SK-N-SH treated with all-trans-retinoic acid at 6 μM for 48 hours (cell line): ENCODE data around the gene C8G.
A peak's percentile ranks its signal among the peaks of the same experiment; 100 is the strongest.

Source experiments
- ATAC-seq: fragments of 200-7000 bp; cut with Tn5 transposase; 3 replicates; pipeline ENCODE4 v1.9.1; 2020; ENCODE audit warnings: mild to moderate bottlenecking, moderate library complexity
- ARNTL ChIP-seq: fragments of 450-650 bp; formaldehyde crosslinking; IDR thresholded peaks from 2 replicates; pipeline ENCODE4 v1.5.0; 2020; ENCODE audit warnings: low read depth, mild to moderate bottlenecking, moderate library complexity, borderline replicate concordance
- BACH2 ChIP-seq: fragments of 250-450 bp; sonication (Bioruptor Pico); IDR thresholded peaks from 2 replicates; pipeline ENCODE4 v1.9.0; 2021; ENCODE audit warnings: mild to moderate bottlenecking, borderline replicate concordance
- CSDC2 ChIP-seq: fragments of 250-450 bp; sonication (Bioruptor Pico); IDR thresholded peaks from 2 replicates; pipeline ENCODE4 v1.5.0; 2020; ENCODE audit warnings: mild to moderate bottlenecking, moderate library complexity
- ISL1 ChIP-seq: fragments of 250-450 bp; sonication (Bioruptor Pico); IDR thresholded peaks from 2 replicates; pipeline ENCODE4 v2.1.2; 2022; ENCODE audit warnings: mild to moderate bottlenecking, moderate library complexity
- RARB ChIP-seq: fragments of 250-450 bp; sonication (Bioruptor Pico); IDR thresholded peaks from 2 replicates; pipeline ENCODE4 v1.8.0; 2021; ENCODE audit warnings: mild to moderate bottlenecking, moderate library complexity
- SNAI2 ChIP-seq: fragments of 250-450 bp; sonication (Bioruptor Pico); IDR thresholded peaks from 2 replicates; pipeline ENCODE4 v1.5.0; 2020; ENCODE audit warnings: mild to moderate bottlenecking, moderate library complexity
- TCF4 ChIP-seq: fragments of 250-450 bp; sonication (Bioruptor Pico); IDR thresholded peaks from 2 replicates; pipeline ENCODE4 v1.8.0; 2021; ENCODE audit warnings: mild to moderate bottlenecking, moderate library complexity, borderline replicate concordance
- TOX ChIP-seq: fragments of 250-450 bp; sonication (Bioruptor Pico); IDR thresholded peaks from 2 replicates; pipeline ENCODE4 v1.8.0; 2021; ENCODE audit warnings: mild to moderate bottlenecking, moderate library complexity, borderline replicate concordance
- ZC3H10 ChIP-seq: fragments of 250-450 bp; sonication (Bioruptor Pico); IDR thresholded peaks from 2 replicates; pipeline ENCODE4 v1.5.1; 2021; ENCODE audit warnings: mild to moderate bottlenecking, moderate library complexity
- ZFP3 ChIP-seq: fragments of 250-450 bp; sonication (Bioruptor Pico); IDR thresholded peaks from 2 replicates; pipeline ENCODE4 v1.5.0; 2020; ENCODE audit warnings: mild to moderate bottlenecking, moderate library complexity
- ZFP30 ChIP-seq: fragments of 450-650 bp; formaldehyde crosslinking; IDR thresholded peaks from 2 replicates; pipeline ENCODE4 v1.5.0; 2022; ENCODE audit warnings: mild to moderate bottlenecking, moderate library complexity
- ZNF565 ChIP-seq: fragments of 450-650 bp; formaldehyde crosslinking; conservative IDR thresholded peaks from 2 replicates; pipeline ENCODE4 v1.5.0; 2020; ENCODE audit warnings: low read depth, mild to moderate bottlenecking, moderate library complexity
- ZNF70 ChIP-seq: fragments of 450-650 bp; formaldehyde crosslinking; IDR thresholded peaks from 2 replicates; pipeline ENCODE4 v1.5.0; 2020; ENCODE audit warnings: mild to moderate bottlenecking, moderate library complexity
- ZNF8 ChIP-seq: fragments of 450-650 bp; formaldehyde crosslinking; IDR thresholded peaks from 2 replicates; pipeline ENCODE4 v1.5.0; 2020; ENCODE audit warnings: mild to moderate bottlenecking, moderate library complexity
- TF ChIP-seq, protein P1 (sequence below): fragments of 250-450 bp; sonication (Bioruptor Pico); IDR thresholded peaks from 2 replicates; pipeline ENCODE4 v1.5.1; 2020; ENCODE audit warnings: low read depth, mild to moderate bottlenecking, moderate library complexity
- TF ChIP-seq, protein P2 (sequence below): fragments of 250-450 bp; sonication (Bioruptor Pico); IDR thresholded peaks from 2 replicates; pipeline ENCODE4 v1.5.1; 2021; ENCODE audit warnings: mild to moderate bottlenecking, moderate library complexity
- TF ChIP-seq, protein P3 (sequence below): fragments of 250-450 bp; sonication (Bioruptor Pico); IDR thresholded peaks from 2 replicates; pipeline ENCODE4 v1.8.0; 2021; ENCODE audit warnings: low read depth, mild to moderate bottlenecking, moderate library complexity, borderline replicate concordance
- TF ChIP-seq, protein P4 (sequence below): fragments of 250-450 bp; sonication (Bioruptor Pico); IDR thresholded peaks from 2 replicates; pipeline ENCODE4 v1.5.0; 2020; ENCODE audit warnings: mild to moderate bottlenecking, moderate library complexity

C8G gene

DNA sequence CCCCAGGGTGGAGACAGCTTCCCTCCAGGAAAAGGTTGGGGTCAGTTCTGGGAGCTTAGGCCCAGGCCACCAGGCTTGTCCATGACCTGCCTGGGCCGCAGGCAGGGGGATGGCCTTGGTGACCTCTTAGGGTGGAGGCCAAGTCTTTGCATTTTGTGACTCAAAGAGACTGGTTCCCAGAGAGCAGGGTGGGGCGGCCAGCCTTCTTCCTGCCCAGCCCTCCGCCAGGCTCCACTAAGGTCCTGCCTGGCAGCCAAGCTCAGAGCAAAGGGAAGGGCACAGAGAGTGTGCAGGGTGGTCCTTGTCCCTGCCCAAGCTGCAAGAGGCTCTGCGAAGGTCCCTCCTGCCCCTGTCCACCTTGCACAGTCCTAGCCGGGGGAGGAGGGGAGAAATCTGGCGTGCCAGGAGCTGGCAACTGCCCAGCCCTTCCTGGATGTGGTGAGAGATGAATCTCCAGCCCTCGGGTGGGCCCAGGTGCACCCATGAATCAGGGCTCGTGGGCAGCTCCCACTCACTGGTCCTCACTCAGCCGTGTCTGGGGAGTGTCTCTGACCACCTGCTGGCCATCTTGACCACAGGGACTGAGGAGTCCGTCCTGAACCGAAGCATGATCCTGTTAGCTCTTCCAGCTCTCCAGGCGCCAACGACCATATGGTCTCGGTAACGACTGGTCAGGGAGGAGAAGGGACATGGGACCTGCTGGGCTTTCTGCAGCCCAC, 29.9 kb downstream of the C8G start (continued):
- TF ChIP-seq, protein P1, sequence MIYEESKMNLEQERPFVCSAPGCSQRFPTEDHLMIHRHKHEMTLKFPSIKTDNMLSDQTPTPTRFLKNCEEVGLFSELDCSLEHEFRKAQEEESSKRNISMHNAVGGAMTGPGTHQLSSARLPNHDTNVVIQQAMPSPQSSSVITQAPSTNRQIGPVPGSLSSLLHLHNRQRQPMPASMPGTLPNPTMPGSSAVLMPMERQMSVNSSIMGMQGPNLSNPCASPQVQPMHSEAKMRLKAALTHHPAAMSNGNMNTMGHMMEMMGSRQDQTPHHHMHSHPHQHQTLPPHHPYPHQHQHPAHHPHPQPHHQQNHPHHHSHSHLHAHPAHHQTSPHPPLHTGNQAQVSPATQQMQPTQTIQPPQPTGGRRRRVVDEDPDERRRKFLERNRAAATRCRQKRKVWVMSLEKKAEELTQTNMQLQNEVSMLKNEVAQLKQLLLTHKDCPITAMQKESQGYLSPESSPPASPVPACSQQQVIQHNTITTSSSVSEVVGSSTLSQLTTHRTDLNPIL (CRISPR knock-in tag), result no peak
- TF ChIP-seq SNAI2 (no peak), BACH2 (no peak)

DNA sequence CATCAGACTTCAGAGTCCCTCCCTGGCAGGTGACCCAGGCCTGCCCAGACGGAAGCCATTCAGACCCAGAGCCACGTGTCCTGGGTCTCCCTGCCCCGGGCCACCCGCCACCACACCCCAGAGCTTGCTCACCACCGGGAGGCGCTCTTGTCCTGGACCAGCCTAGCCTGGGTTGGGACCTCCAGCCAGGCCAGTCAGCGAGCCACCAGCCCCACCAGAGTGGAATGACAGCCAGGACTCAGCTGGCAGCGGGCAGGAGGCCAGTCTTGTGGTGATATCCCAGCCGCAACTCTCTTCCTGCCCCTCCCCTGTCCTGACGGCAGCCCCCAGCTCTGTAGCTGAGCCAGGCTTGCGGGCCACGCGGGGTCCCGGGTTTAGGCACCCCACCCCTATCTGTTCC, 30.6 kb downstream of the C8G start:
- ATAC-seq, result no peak
- TF ChIP-seq ZNF565 (CRISPR knock-in tag) (no peak), BACH2 (no peak), TCF4 (CRISPR knock-in tag) (no peak), ZNF8 (no peak), ZNF70 (CRISPR knock-in tag) (no peak), CSDC2 (CRISPR knock-in tag) (no peak)
- TF ChIP-seq, protein P2, sequence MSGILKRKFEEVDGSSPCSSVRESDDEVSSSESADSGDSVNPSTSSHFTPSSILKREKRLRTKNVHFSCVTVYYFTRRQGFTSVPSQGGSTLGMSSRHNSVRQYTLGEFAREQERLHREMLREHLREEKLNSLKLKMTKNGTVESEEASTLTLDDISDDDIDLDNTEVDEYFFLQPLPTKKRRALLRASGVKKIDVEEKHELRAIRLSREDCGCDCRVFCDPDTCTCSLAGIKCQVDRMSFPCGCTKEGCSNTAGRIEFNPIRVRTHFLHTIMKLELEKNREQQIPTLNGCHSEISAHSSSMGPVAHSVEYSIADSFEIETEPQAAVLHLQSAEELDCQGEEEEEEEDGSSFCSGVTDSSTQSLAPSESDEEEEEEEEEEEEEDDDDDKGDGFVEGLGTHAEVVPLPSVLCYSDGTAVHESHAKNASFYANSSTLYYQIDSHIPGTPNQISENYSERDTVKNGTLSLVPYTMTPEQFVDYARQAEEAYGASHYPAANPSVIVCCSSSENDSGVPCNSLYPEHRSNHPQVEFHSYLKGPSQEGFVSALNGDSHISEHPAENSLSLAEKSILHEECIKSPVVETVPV (CRISPR knock-in tag), result no peak

DNA sequence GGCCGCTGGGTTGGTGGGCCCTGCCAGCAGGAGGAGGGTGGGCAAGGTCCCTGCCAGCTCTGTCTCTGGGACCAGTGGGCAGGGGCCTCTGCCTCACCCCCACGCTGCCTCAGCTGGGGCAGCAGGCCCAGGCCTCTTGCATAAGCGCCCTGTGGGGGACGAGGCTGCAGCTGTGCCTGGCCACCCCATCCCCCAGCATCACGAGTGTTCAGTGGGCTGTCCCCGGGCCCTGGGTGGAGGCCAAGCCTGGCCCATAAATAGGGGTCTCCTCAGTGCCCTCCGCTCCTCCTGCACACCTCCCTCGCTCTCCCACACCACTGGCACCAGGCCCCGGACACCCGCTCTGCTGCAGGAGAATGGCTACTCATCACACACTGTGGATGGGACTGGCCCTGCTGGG, 32.2 kb downstream of the C8G start, which contains the start of gene PTGDS:
Gene PTGDS (plus strand): TSS at position 282 of the 400 bp plus-strand sequence. CDS start 75 bp downstream, at position 357.
- no peak for ATAC-seq
- TF ChIP-seq, protein P3, sequence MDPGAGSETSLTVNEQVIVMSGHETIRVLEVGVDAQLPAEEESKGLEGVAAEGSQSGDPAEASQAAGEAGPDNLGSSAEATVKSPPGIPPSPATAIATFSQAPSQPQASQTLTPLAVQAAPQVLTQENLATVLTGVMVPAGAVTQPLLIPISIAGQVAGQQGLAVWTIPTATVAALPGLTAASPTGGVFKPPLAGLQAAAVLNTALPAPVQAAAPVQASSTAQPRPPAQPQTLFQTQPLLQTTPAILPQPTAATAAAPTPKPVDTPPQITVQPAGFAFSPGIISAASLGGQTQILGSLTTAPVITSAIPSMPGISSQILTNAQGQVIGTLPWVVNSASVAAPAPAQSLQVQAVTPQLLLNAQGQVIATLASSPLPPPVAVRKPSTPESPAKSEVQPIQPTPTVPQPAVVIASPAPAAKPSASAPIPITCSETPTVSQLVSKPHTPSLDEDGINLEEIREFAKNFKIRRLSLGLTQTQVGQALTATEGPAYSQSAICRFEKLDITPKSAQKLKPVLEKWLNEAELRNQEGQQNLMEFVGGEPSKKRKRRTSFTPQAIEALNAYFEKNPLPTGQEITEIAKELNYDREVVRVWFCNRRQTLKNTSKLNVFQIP (CRISPR knock-in tag), result no peak
- TF ChIP-seq, protein P2 (CRISPR knock-in tag), result no peak
- TF ChIP-seq ZFP3 (CRISPR knock-in tag) (no peak), TOX (CRISPR knock-in tag) (no peak), RARB (CRISPR knock-in tag) (no peak), ARNTL (CRISPR knock-in tag) (no peak)

DNA sequence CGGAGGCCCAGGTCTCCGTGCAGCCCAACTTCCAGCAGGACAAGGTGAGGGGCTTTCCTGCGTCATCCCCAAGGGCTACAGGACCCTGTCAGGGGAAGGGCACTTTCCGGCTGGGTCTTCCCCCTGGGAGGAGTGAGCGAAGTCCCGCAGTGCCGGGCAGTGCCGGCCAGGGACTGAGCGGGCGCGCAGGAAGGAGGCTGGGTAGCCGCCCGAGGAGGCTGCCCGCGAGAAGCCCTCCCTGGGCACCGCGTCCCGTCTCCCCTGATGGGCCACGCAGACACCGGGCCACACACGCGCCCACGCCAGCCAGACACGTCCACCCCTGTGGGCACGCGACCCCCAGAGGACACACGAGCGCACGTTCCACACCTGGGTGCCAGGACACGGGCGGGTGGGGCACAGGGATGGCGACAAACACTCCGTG, 32.6 kb downstream of the C8G start:
- TF ChIP-seq ZNF8 (no peak), BACH2 (no peak), ISL1 (no peak), CSDC2 (CRISPR knock-in tag) (no peak)
- TF ChIP-seq, protein P3 (CRISPR knock-in tag), result no peak

DNA sequence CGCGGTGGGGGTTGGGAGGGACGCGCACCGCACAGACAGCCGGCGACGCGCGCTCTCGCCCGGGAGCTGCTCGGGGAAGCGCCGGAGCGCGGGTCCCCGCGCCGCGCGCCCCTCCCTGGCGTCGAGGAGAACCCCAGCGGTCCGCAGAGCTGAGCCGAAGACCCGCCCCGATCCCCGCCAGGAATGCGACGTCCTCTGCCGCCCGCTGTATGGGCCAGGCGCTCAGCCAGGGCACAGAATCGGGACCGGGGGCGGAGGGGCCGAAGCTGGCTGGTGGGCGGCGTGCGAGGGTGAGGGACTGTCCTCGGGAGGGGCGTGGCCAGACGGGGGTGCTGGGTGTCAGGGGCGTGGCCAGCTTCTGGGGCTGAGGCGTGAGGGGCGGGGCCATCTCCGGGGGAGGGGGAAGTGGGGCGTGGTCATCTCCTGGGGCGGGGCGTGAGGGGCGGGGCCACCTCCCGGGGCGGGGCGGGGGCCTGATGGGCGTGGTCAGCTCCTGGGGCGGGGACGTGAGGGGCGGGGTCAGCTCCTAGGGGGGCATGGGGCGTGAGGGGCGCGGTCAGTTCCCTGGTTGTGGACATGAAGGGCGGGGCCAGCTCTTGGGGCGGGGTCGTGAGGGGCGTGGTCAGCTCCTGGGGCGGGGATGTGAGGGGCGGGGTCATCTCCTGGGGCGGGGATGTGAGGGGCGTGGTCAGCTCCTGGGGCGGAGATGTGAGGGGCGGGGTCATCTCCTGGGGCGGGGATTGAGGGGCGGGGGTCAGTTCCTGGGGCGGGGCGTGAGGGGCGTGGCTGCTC, 33.2 kb downstream of the C8G start:
- peak; percentile 41 for ATAC-seq
- TF ChIP-seq ZNF8, result no peak
- TF ChIP-seq, protein P4, sequence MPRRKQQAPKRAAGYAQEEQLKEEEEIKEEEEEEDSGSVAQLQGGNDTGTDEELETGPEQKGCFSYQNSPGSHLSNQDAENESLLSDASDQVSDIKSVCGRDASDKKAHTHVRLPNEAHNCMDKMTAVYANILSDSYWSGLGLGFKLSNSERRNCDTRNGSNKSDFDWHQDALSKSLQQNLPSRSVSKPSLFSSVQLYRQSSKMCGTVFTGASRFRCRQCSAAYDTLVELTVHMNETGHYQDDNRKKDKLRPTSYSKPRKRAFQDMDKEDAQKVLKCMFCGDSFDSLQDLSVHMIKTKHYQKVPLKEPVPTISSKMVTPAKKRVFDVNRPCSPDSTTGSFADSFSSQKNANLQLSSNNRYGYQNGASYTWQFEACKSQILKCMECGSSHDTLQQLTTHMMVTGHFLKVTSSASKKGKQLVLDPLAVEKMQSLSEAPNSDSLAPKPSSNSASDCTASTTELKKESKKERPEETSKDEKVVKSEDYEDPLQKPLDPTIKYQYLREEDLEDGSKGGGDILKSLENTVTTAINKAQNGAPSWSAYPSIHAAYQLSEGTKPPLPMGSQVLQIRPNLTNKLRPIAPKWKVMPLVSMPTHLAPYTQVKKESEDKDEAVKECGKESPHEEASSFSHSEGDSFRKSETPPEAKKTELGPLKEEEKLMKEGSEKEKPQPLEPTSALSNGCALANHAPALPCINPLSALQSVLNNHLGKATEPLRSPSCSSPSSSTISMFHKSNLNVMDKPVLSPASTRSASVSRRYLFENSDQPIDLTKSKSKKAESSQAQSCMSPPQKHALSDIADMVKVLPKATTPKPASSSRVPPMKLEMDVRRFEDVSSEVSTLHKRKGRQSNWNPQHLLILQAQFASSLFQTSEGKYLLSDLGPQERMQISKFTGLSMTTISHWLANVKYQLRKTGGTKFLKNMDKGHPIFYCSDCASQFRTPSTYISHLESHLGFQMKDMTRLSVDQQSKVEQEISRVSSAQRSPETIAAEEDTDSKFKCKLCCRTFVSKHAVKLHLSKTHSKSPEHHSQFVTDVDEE (CRISPR knock-in tag), result 0 out of 2 replicates have a peak, but pooled peaks have one; percentile 30
- TF ChIP-seq ZC3H10 (CRISPR knock-in tag), result no peak
- no peak for TF ChIP-seq ZNF70 (CRISPR knock-in tag)
- TF ChIP-seq ZFP30 (CRISPR knock-in tag), result no peak

More for the DNA sequence above, 32.6 kb downstream of the C8G start:
- ATAC-seq, result no peak
